Kidney (tissue), 14 donors: ENCODE measurements around the gene KLHL29. TPM values are rescaled to one million over a fixed set of nuclear protein-coding genes. Genes with fewer than 3 reads are reported as not detected.
A peak's percentile ranks its signal among the peaks of the same experiment; 100 is the strongest.
"Not testable (repeated sequence)": the region's sequence is repeated elsewhere in the genome, so short reads cannot be mapped to it uniquely, and the experiment has no call there.

Experiments used
- DNase-seq, 5 donors: peaks; one replicate each; pipeline ENCODE4 v3.0.0-alpha.2; 2013 to 2020
- FAIRE-seq: peaks from 2 replicates; lab custom pipeline; 2012; peaks lifted over from hg19 to GRCh38; lab: Jason Lieb, UNC
- H3K27ac ChIP-seq, 2 donors: one replicate each; pipeline ENCODE4 v1.7.0; 2013; ENCODE audit warnings: low read depth in 2 of 2, low read length in 2 of 2, inconsistent platforms in 1 of 2
- H3K27me3 ChIP-seq: one replicate; pipeline ENCODE4 v1.7.1; 2013; ENCODE audit warnings: low read length, inconsistent platforms; ENCODE audit not compliant: control insufficient read depth, insufficient read depth
- H3K36me3 ChIP-seq, 3 donors: one replicate each; pipeline versions ENCODE4 v1.7.0 to v1.7.1; 2013; ENCODE audit warnings: low read length in 3 of 3, control low read depth in 1 of 3, inconsistent platforms in 1 of 3; ENCODE audit not compliant: insufficient read depth in 3 of 3, control insufficient read depth in 2 of 3
- H3K4me1 ChIP-seq, 3 donors: one replicate each; pipeline versions ENCODE4 v1.7.0 to v1.7.1; 2013; ENCODE audit warnings: low read length in 3 of 3, inconsistent platforms in 1 of 3, low read depth in 1 of 3; ENCODE audit not compliant: control insufficient read depth in 2 of 3, insufficient read depth in 2 of 3
- H3K4me3 ChIP-seq, 3 donors: one replicate each; pipeline versions ENCODE4 v1.7.0 to v1.8.1; 2013; ENCODE audit warnings: low read length in 3 of 3, control low read depth in 1 of 3, inconsistent platforms in 1 of 3
- H3K9ac ChIP-seq, 3 donors: one replicate each; pipeline versions ENCODE4 v1.7.0 to v1.7.1; 2013; ENCODE audit warnings: low read length in 3 of 3, control low read depth in 1 of 3, inconsistent platforms in 1 of 3
- H3K9me3 ChIP-seq, 3 donors: one replicate each; pipeline versions ENCODE4 v1.7.0 to v1.7.1; 2013; ENCODE audit warnings: low read length in 3 of 3, control low read depth in 1 of 3, inconsistent platforms in 1 of 3; ENCODE audit not compliant: control insufficient read depth in 2 of 3, insufficient read depth in 1 of 3
- CTCF ChIP-seq: IDR thresholded peaks from 3 replicates; pipeline ENCODE4 v1.5.1; 2012; ENCODE audit warnings: mild to moderate bottlenecking, moderate library complexity, borderline replicate concordance; ENCODE audit not compliant: insufficient read depth; ENCODE audit errors: extremely low read depth
- intact Hi-C: fragments of 100-400 bp; cut with DNase I; formaldehyde crosslinking; loops from one replicate; pipeline ENCODE4 v1.11.1; 2022
- polyA plus RNA-seq: library from polyadenylated mRNA; stranded (reverse); fragments of 350-450 nt; fragmentation: Illumina TruSeq; extraction: RNeasy Lipid Tissue Mini Kit (QIAGEN cat#74804); gene quantifications from one replicate; pipeline ENCODE4 v1.2.3, GENCODE V29; 2014; ENCODE audit warnings: low read depth, low replicate concordance; ENCODE audit not compliant: insufficient read depth
- total RNA-seq: library from RNA; stranded (reverse); fragmentation: NEBNext Ultra II Directional; extraction: Animal tissue kit (Norgen Biotek cat#: 25700); gene quantifications from one replicate; pipeline ENCODE4 v1.2.1, GENCODE V29; 2021
- donor health status: control.
- donor health status: control.
- donor health status: control.
- donor health status: control.
- donor health status: control.
- donor health status: DM: yes; HTN: yes; CAD: no.
- donor health status: Normal renal cell carcinoma (clear cell type).

The KLHL29 gene
- total and polyA plus RNA-seq, 2 donors from 2014 or later = 1.5 to 10.5 TPM

- no peak for DNase-seq
- no peaks in the 10 kb centered on the region for H3K4me1 ChIP-seq
- intact Hi-C loops = no loop called here
- no peak overlapping the region for H3K9ac ChIP-seq
- no peak overlapping the region for H3K27ac ChIP-seq
- H3K36me3 ChIP-seq = no peaks in the 10 kb centered on the region
- no peak overlapping the region for H3K4me3 ChIP-seq
- H3K9me3 ChIP-seq = no peaks in the 10 kb centered on the region
- no peak for FAIRE-seq
- TF ChIP-seq CTCF = no peak
- no peaks in the 10 kb centered on the region for H3K27me3 ChIP-seq
Observed at GRCh38 chr2:23734416-23734815, 349.4 kb downstream of the KLHL29 start.

GRCh38 chr2:23736783-23737182 lies 351.8 kb downstream of the KLHL29 start:
- H3K27me3 ChIP-seq, H3K27ac ChIP-seq, H3K9ac ChIP-seq, H3K4me1 ChIP-seq, H3K9me3 ChIP-seq, FAIRE-seq, DNase-seq, intact Hi-C loops, H3K36me3 ChIP-seq, H3K4me3 ChIP-seq: not testable (repeated sequence)

GRCh38 chr2:23745068-23745725 lies 360.2 kb downstream of the KLHL29 start:
- Histone ChIP-seq H3K9ac (no peak overlapping the region), H3K4me1 (peaks cover 0 to 4% (median 0%) of the 10 kb centered on the region in 3 donors), H3K27me3 (no peaks in the 10 kb centered on the region), H3K36me3 (no peaks in the 10 kb centered on the region), H3K4me3 (no peak overlapping the region), H3K27ac (no peak overlapping the region), H3K9me3 (no peaks in the 10 kb centered on the region)
- peak in 3 of 5 donors; percentile 11 to 21 (median 15) for DNase-seq
- no peak for TF ChIP-seq CTCF
- intact Hi-C loops = no loop called here
- no peak for FAIRE-seq

- FAIRE-seq = no peak
- H3K4me1 ChIP-seq = peaks cover 0 to 4% (median 0%) of the 10 kb centered on the region in 3 donors
- H3K27me3 ChIP-seq = no peaks in the 10 kb centered on the region
- DNase-seq = peak in 2 of 5 donors; percentile 6 to 12
- no peak overlapping the region for H3K9ac ChIP-seq
- intact Hi-C loops = no loop called here
- H3K36me3 ChIP-seq = no peaks in the 10 kb centered on the region
- no peak for TF ChIP-seq CTCF
- H3K4me3 ChIP-seq = no peak overlapping the region
- no peaks in the 10 kb centered on the region for H3K9me3 ChIP-seq
- no peak overlapping the region for H3K27ac ChIP-seq
Observed at GRCh38 chr2:23745726-23746105, 360.7 kb downstream of the KLHL29 start.
